NT2/D1 (cell line): ENCODE data around the gene SLMAP.
"Not testable (repeated sequence)": the region's sequence is repeated elsewhere in the genome, so short reads cannot be mapped to it uniquely, and the experiment has no call there.

ENCODE experiments used
- DNase-seq: peaks from one replicate; pipeline ENCODE4 v3.0.0-alpha.2; 2011; ENCODE audit warnings: low read depth, low spot score
- H3K27me3 ChIP-seq: 2 replicates; pipeline ENCODE4 v1.6.0; 2011; ENCODE audit warnings: mild to moderate bottlenecking; ENCODE audit not compliant: insufficient read length, insufficient read depth
- H3K36me3 ChIP-seq: 2 replicates; pipeline ENCODE4 v1.6.1; 2011; ENCODE audit warnings: mild to moderate bottlenecking, low read length, mixed read lengths; ENCODE audit not compliant: insufficient read depth, insufficient read length
- H3K4me1 ChIP-seq: 2 replicates; pipeline ENCODE4 v1.5.1; 2011; ENCODE audit not compliant: insufficient read depth, insufficient read length
- H3K4me3 ChIP-seq: 2 replicates; pipeline ENCODE4 v1.5.1; 2011; ENCODE audit warnings: low read depth; ENCODE audit not compliant: insufficient read length
- H3K9ac ChIP-seq: 2 replicates; pipeline ENCODE4 v1.6.0; 2011; ENCODE audit warnings: low read depth; ENCODE audit not compliant: insufficient read length
- H3K9me3 ChIP-seq: 2 replicates; pipeline ENCODE4 v1.5.1; 2011; ENCODE audit warnings: mild to moderate bottlenecking, low read length; ENCODE audit not compliant: insufficient read depth
- SUZ12 ChIP-seq: IDR thresholded peaks from 2 replicates; pipeline ENCODE4 v1.6.1; 2011; ENCODE audit not compliant: insufficient read length, insufficient read depth; ENCODE audit errors: extremely low read depth
- YY1 ChIP-seq: IDR thresholded peaks from 2 replicates; pipeline ENCODE4 v1.6.1; 2011; ENCODE audit not compliant: insufficient read length, insufficient read depth
- ZNF274 ChIP-seq: IDR thresholded peaks from 2 replicates; pipeline ENCODE4 v1.6.1; 2011; ENCODE audit warnings: mild to moderate bottlenecking, low read depth, low read length

Gene SLMAP

GRCh38 chr3:57852896-57853295, 96.8 kb downstream of the SLMAP start:
- H3K9me3 ChIP-seq = no peaks in the 10 kb centered on the region
- H3K4me3 ChIP-seq = no peak overlapping the region
- no peak overlapping the region for H3K9ac ChIP-seq
- no peaks in the 10 kb centered on the region for H3K4me1 ChIP-seq
- no peak for DNase-seq
- TF ChIP-seq ZNF274 (no peak), SUZ12 (no peak), YY1 (no peak)
- peaks cover 20% of the 10 kb centered on the region for H3K36me3 ChIP-seq
- H3K27me3 ChIP-seq = no peaks in the 10 kb centered on the region

- H3K36me3 ChIP-seq = peaks cover 38% of the 10 kb centered on the region
- no peak overlapping the region for H3K9ac ChIP-seq
- DNase-seq = no peak
- no peak overlapping the region for H3K4me3 ChIP-seq
- H3K27me3 ChIP-seq = no peaks in the 10 kb centered on the region
- H3K9me3 ChIP-seq = no peaks in the 10 kb centered on the region
- H3K4me1 ChIP-seq = no peaks in the 10 kb centered on the region
- TF ChIP-seq YY1 (no peak), ZNF274 (no peak), SUZ12 (no peak)
Measured at GRCh38 chr3:57855281-57855680, 99.2 kb downstream of the SLMAP start.

- TF ChIP-seq YY1 (no peak), ZNF274 (no peak), SUZ12 (no peak)
- H3K36me3 ChIP-seq = peaks cover 35% of the 10 kb centered on the region
- no peak overlapping the region for H3K9ac ChIP-seq
- H3K4me3 ChIP-seq = no peak overlapping the region
- H3K9me3 ChIP-seq = no peaks in the 10 kb centered on the region
- H3K4me1 ChIP-seq = no peaks in the 10 kb centered on the region
- H3K27me3 ChIP-seq = no peaks in the 10 kb centered on the region
- DNase-seq = no peak
Measured at GRCh38 chr3:57855943-57856342, 99.8 kb downstream of the SLMAP start.

GRCh38 chr3:57856675-57857074, 100.6 kb downstream of the SLMAP start:
- Histone ChIP-seq H3K27me3 (no peaks in the 10 kb centered on the region), H3K4me1 (no peaks in the 10 kb centered on the region), H3K36me3 (peaks cover 35% of the 10 kb centered on the region), H3K9me3 (no peaks in the 10 kb centered on the region), H3K9ac (no peak overlapping the region), H3K4me3 (no peak overlapping the region)
- TF ChIP-seq ZNF274 = no peak
- TF ChIP-seq YY1 = no peak
- no peak for TF ChIP-seq SUZ12
- DNase-seq = no peak

- Histone ChIP-seq H3K4me1 (no peaks in the 10 kb centered on the region), H3K36me3 (peaks cover 70% of the 10 kb centered on the region), H3K9ac (no peak overlapping the region), H3K27me3 (no peaks in the 10 kb centered on the region), H3K4me3 (no peak overlapping the region), H3K9me3 (no peaks in the 10 kb centered on the region)
- TF ChIP-seq ZNF274 = no peak
- no peak for TF ChIP-seq SUZ12
- no peak for TF ChIP-seq YY1
- no peak for DNase-seq
Measured at GRCh38 chr3:57862894-57863293, 106.8 kb downstream of the SLMAP start.

- DNase-seq = no peak
- peaks cover 67% of the 10 kb centered on the region for H3K36me3 ChIP-seq
Measured at GRCh38 chr3:57863380-57863779, 107.3 kb downstream of the SLMAP start.

GRCh38 chr3:57864853-57865252, 108.7 kb downstream of the SLMAP start:
- TF ChIP-seq SUZ12 = no peak
- Histone ChIP-seq H3K9me3 (no peaks in the 10 kb centered on the region), H3K27me3 (no peaks in the 10 kb centered on the region), H3K4me1 (no peaks in the 10 kb centered on the region), H3K36me3 (peaks cover 58% of the 10 kb centered on the region), H3K4me3 (no peak overlapping the region), H3K9ac (no peak overlapping the region)
- DNase-seq = peak; percentile 3

More at GRCh38 chr3:57863380-57863779, 107.3 kb downstream of the SLMAP start:
- Histone ChIP-seq H3K9me3 (no peaks in the 10 kb centered on the region), H3K4me1 (no peaks in the 10 kb centered on the region), H3K9ac (no peak overlapping the region), H3K27me3 (no peaks in the 10 kb centered on the region), H3K4me3 (no peak overlapping the region)
- TF ChIP-seq YY1 = no peak
- TF ChIP-seq ZNF274 = no peak
- TF ChIP-seq SUZ12 = no peak

GRCh38 chr3:57869110-57869509, 113.0 kb downstream of the SLMAP start:
- not testable (repeated sequence) for DNase-seq, H3K4me3 ChIP-seq, H3K27me3 ChIP-seq, H3K9me3 ChIP-seq, H3K4me1 ChIP-seq, H3K9ac ChIP-seq
- peaks cover 41% of the 10 kb centered on the region for H3K36me3 ChIP-seq
